Measurements from ENCODE around the gene GOLGA5. TPM values are rescaled to one million over a fixed set of nuclear protein-coding genes. Genes with fewer than 3 reads are reported as not detected.

The GOLGA5 gene
- total RNA-seq, 6 donors from 2014 or later: 24.1 to 60.0 (median 32.2) TPM

DNA sequence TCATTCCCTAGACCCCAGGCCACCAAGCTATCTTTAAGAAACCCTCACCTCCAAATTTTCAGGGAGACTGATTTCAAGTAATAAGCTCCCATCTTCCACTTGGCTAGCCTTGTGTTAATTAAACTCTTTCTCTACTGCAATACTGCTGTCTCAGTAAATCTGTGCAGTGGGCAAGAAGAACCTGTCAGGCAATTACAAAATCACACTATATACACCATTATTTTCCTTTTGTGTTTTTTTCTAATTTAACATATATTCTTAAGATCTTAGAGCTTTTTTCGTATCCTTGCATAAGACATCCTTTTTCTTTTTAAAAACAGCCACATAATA, 7.7 kb upstream of the GOLGA5 start:
- H3K27ac ChIP-seq: peak overlapping the region; percentile 11 to 27 (median 24)
- ATAC-seq (ENCODE audit: low FRiP score in 2 of 2) (no peak), DNase-seq (no peak)
- no peak overlapping the region for H3K4me3 ChIP-seq
- TF ChIP-seq, protein P1, sequence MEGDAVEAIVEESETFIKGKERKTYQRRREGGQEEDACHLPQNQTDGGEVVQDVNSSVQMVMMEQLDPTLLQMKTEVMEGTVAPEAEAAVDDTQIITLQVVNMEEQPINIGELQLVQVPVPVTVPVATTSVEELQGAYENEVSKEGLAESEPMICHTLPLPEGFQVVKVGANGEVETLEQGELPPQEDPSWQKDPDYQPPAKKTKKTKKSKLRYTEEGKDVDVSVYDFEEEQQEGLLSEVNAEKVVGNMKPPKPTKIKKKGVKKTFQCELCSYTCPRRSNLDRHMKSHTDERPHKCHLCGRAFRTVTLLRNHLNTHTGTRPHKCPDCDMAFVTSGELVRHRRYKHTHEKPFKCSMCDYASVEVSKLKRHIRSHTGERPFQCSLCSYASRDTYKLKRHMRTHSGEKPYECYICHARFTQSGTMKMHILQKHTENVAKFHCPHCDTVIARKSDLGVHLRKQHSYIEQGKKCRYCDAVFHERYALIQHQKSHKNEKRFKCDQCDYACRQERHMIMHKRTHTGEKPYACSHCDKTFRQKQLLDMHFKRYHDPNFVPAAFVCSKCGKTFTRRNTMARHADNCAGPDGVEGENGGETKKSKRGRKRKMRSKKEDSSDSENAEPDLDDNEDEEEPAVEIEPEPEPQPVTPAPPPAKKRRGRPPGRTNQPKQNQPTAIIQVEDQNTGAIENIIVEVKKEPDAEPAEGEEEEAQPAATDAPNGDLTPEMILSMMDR (IDR thresholded peaks at IDR 0.05): no peak
- TF ChIP-seq POLR2A (IDR thresholded peaks at IDR 0.05): no peak
- TF ChIP-seq EP300 (IDR thresholded peaks at IDR 0.05): no peak
- no peak for TF ChIP-seq POLR2AphosphoS5 (IDR thresholded peaks at IDR 0.05)
- H3K9me3 ChIP-seq: peaks cover 4 to 19% (median 7%) of the 10 kb centered on the region in 4 donors
- no peaks in the 10 kb centered on the region for H3K4me1 ChIP-seq
- H3K27me3 ChIP-seq: no peaks in the 10 kb centered on the region
- WGBS, 2 donors: 71 to 88% methylated on average over 1 of the region's 1 CpG
- no peaks in the 10 kb centered on the region for H3K36me3 ChIP-seq

DNA sequence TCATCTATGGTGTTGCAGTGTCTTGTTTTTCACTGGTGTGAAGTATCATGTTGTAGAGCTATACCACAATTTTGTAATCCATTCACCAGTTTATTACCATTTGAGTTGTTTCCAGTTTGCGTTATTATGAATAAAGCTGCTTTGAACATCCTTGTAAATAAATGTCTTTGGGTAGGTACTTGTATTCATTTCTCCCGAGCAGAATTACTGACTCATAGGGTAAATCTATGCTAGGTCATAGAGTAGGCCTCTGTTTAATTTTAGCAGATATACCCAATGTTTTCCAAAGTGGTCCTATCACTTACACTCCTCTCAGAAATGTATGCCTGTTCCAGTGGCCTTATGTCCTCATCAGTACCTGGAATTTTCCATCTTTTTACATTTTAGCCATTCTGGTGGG, 6.6 kb upstream of the GOLGA5 start:
- no peak for DNase-seq
- no peak for ATAC-seq (ENCODE audit: low FRiP score in 2 of 2)
- no peak overlapping the region for H3K4me3 ChIP-seq
- peaks cover 4 to 19% (median 7%) of the 10 kb centered on the region in 4 donors for H3K9me3 ChIP-seq
- no peaks in the 10 kb centered on the region for H3K27me3 ChIP-seq
- TF ChIP-seq EP300 (IDR thresholded peaks at IDR 0.05) (no peak), POLR2AphosphoS5 (IDR thresholded peaks at IDR 0.05) (no peak), POLR2A (IDR thresholded peaks at IDR 0.05) (no peak)
- TF ChIP-seq, protein P1 (IDR thresholded peaks at IDR 0.05): no peak
- no peaks in the 10 kb centered on the region for H3K4me1 ChIP-seq
- no peak overlapping the region for H3K27ac ChIP-seq
- WGBS, 2 donors: 88 to 95% methylated on average over 2 of the region's 2 CpGs
- no peaks in the 10 kb centered on the region for H3K36me3 ChIP-seq

DNA sequence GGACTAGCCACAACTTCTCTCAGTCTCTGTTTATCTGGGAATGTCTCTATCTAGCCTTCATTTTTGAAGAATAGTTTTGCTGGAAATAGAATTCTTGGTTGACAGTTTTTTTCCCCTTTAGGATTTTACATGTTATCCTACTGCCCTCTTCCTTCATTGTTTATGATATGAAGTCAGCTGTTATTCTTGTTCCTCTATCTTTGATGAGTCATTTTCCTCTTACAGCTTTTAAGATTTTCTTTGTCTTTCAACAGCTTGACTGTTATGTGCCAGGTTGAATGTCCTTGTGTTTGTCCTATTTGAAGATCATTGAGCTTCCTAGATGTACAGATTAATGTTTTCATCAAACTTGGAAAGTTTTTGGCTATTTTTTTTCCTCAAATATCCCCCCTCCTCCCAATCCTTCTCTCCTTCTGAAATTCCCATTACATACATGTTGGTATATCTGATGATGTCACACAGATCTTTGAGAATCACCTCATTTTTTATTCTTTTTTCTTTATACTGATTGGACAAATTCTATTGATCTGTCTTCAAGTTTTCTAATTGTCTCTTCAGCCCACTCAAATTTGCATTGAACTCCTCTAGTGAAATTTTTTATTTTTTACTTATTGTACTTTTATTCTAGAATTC, 4.5 kb upstream of the GOLGA5 start:
- ATAC-seq (ENCODE audit: low FRiP score in 2 of 2): no peak

DNA sequence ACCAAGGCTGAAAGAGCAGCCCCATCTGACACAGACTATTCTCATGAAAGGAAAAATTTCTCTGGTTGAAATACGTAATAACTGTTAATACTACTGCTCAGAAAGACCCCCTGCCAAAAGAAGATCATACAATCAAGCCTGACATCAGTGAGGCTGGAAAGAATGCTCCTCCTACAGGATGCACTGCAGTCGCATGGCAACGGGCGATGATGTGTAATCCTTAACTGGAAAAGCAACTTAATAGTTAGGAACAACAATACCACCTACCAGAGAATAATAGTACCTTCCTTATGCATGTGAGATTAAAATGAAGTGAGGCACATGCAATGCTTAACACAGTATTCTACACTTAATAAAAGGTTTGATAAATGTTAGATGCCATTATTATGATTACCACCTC, 1.2 kb upstream of the GOLGA5 start:
- Histone ChIP-seq H3K9me3 (peaks cover 4 to 19% (median 7%) of the 10 kb centered on the region in 4 donors), H3K27ac (peak overlapping the region in 1 of 4 donors; percentile 78), H3K27me3 (no peaks in the 10 kb centered on the region), H3K36me3 (peaks cover 0 to 9% (median 5%) of the 10 kb centered on the region in 4 donors), H3K4me1 (peaks cover 17 to 28% (median 19%) of the 10 kb centered on the region in 4 donors), H3K4me3 (no peak overlapping the region)
- TF ChIP-seq POLR2AphosphoS5 (IDR thresholded peaks at IDR 0.05): no peak
- no peak for TF ChIP-seq POLR2A (IDR thresholded peaks at IDR 0.05)
- TF ChIP-seq, protein P1 (IDR thresholded peaks at IDR 0.05): no peak
- TF ChIP-seq EP300 (IDR thresholded peaks at IDR 0.05): no peak
- ATAC-seq (ENCODE audit: low FRiP score in 2 of 2) (no peak), DNase-seq (no peak)
- WGBS, 2 donors: 57 to 74% methylated on average over 4 of the region's 4 CpGs

More for the DNA sequence above, 4.5 kb upstream of the GOLGA5 start:
- Histone ChIP-seq H3K4me1 (peaks cover 0 to 10% (median 5%) of the 10 kb centered on the region in 4 donors), H3K9me3 (peaks cover 4 to 19% (median 7%) of the 10 kb centered on the region in 4 donors), H3K36me3 (no peaks in the 10 kb centered on the region), H3K27ac (no peak overlapping the region), H3K4me3 (no peak overlapping the region), H3K27me3 (no peaks in the 10 kb centered on the region)
- no peak for DNase-seq
- TF ChIP-seq POLR2AphosphoS5 (IDR thresholded peaks at IDR 0.05) (no peak), POLR2A (IDR thresholded peaks at IDR 0.05) (no peak), EP300 (IDR thresholded peaks at IDR 0.05) (no peak)
- TF ChIP-seq, protein P1 (IDR thresholded peaks at IDR 0.05): no peak

DNA sequence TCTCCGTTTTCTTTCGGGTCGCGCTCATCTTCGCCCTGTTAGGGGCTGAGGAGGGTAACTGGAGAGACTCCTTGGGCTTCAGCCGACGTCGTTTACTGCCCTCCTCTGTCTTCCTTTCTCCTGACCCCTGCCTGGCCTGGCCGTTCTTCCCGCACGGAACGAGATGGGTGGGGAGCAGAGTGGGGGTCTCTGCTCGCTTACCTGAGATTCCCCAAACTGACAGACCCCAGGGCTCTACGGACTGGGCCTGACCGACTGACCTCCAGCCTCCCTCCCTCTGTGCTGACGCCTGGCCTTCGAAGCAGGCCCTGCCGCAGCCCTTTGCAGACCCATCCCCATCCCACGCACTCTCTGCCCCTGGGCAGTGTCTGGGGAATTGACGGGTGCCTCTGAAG, 439 bp downstream of the GOLGA5 start:
- 0% methylated on average over 15 to 20 of the region's 20 CpGs for WGBS, 2 donors
- H3K36me3 ChIP-seq: peaks cover 0 to 21% (median 15%) of the 10 kb centered on the region in 4 donors
- peaks cover 17 to 37% (median 19%) of the 10 kb centered on the region in 4 donors for H3K4me1 ChIP-seq
- H3K27ac ChIP-seq: peak overlapping the region; percentile 88 to 94 (median 92)
- no peaks in the 10 kb centered on the region for H3K27me3 ChIP-seq
- peak overlapping the region; percentile 71 to 96 (median 92) for H3K4me3 ChIP-seq
- peaks cover 0 to 8% (median 4%) of the 10 kb centered on the region in 4 donors for H3K9me3 ChIP-seq
- DNase-seq: peak; percentile 25 to 36
- TF ChIP-seq POLR2AphosphoS5 (IDR thresholded peaks at IDR 0.05) (no peak), EP300 (IDR thresholded peaks at IDR 0.05) (no peak)
- TF ChIP-seq, protein P1 (IDR thresholded peaks at IDR 0.05): no peak
- peak; percentile 9 to 20 for ATAC-seq (ENCODE audit: low FRiP score in 2 of 2)

All from upper lobe of left lung (tissue), 6 donors.